ENCODE measurements around the gene CCL24.

GRCh38 chr7:75815418-75816064 is 1.9 kb upstream of the CCL24 start:
- no peak for TF ChIP-seq POLR2A (IDR thresholded peaks at IDR 0.05)
- TF ChIP-seq, protein P1, sequence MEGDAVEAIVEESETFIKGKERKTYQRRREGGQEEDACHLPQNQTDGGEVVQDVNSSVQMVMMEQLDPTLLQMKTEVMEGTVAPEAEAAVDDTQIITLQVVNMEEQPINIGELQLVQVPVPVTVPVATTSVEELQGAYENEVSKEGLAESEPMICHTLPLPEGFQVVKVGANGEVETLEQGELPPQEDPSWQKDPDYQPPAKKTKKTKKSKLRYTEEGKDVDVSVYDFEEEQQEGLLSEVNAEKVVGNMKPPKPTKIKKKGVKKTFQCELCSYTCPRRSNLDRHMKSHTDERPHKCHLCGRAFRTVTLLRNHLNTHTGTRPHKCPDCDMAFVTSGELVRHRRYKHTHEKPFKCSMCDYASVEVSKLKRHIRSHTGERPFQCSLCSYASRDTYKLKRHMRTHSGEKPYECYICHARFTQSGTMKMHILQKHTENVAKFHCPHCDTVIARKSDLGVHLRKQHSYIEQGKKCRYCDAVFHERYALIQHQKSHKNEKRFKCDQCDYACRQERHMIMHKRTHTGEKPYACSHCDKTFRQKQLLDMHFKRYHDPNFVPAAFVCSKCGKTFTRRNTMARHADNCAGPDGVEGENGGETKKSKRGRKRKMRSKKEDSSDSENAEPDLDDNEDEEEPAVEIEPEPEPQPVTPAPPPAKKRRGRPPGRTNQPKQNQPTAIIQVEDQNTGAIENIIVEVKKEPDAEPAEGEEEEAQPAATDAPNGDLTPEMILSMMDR (IDR thresholded peaks at IDR 0.05), result no peak

Measured in uterus (tissue), 2 donors.